ENCODE data around the gene PKIG.

DNA sequence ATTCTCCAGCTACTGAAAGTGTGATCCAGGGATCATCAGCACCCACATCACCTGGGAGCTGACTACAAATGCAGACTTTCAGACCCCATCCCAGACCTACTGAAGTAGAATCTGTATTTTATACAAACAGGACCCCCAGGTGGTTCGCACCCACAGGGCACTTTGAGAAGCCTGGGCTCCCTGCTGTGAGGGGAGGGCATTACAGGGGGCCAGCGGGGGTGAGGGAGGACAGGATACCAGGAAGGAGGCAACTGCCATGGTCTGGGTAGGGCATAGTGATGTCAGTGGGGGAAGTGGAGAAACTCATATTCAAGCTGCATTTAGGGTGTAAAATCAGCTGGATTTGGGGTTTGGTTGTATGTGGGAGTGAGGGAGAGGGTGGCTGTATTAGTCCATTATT is 71.2 kb downstream of the PKIG start:
- TF ChIP-seq, protein P1, sequence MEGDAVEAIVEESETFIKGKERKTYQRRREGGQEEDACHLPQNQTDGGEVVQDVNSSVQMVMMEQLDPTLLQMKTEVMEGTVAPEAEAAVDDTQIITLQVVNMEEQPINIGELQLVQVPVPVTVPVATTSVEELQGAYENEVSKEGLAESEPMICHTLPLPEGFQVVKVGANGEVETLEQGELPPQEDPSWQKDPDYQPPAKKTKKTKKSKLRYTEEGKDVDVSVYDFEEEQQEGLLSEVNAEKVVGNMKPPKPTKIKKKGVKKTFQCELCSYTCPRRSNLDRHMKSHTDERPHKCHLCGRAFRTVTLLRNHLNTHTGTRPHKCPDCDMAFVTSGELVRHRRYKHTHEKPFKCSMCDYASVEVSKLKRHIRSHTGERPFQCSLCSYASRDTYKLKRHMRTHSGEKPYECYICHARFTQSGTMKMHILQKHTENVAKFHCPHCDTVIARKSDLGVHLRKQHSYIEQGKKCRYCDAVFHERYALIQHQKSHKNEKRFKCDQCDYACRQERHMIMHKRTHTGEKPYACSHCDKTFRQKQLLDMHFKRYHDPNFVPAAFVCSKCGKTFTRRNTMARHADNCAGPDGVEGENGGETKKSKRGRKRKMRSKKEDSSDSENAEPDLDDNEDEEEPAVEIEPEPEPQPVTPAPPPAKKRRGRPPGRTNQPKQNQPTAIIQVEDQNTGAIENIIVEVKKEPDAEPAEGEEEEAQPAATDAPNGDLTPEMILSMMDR (IDR thresholded peaks at IDR 0.05; ENCODE audit: extremely low read depth in 1 of 2, insufficient read depth in 1 of 2, low read depth in 1 of 2, low read length in 2 of 2), result no peak
- TF ChIP-seq POLR2AphosphoS5 (IDR thresholded peaks at IDR 0.05; ENCODE audit: insufficient read depth, low read depth, low read length) (no peak), FOS (IDR thresholded peaks at IDR 0.05; ENCODE audit: borderline replicate concordance, insufficient read depth, low read length) (no peak), EZH2 (IDR thresholded peaks at IDR 0.05; ENCODE audit: borderline replicate concordance, low read depth, low read length, severe bottlenecking) (no peak), POLR2A (IDR thresholded peaks at IDR 0.05; ENCODE audit: low read depth, low read length) (no peak), MYC (IDR thresholded peaks at IDR 0.05; ENCODE audit: low read depth, low read length) (no peak), GATA2 (IDR thresholded peaks at IDR 0.05; ENCODE audit: insufficient read depth, insufficient read length, low read depth, low read length) (no peak)
